ENCODE measurements around the gene UBTD2.

The UBTD2 gene

DNA sequence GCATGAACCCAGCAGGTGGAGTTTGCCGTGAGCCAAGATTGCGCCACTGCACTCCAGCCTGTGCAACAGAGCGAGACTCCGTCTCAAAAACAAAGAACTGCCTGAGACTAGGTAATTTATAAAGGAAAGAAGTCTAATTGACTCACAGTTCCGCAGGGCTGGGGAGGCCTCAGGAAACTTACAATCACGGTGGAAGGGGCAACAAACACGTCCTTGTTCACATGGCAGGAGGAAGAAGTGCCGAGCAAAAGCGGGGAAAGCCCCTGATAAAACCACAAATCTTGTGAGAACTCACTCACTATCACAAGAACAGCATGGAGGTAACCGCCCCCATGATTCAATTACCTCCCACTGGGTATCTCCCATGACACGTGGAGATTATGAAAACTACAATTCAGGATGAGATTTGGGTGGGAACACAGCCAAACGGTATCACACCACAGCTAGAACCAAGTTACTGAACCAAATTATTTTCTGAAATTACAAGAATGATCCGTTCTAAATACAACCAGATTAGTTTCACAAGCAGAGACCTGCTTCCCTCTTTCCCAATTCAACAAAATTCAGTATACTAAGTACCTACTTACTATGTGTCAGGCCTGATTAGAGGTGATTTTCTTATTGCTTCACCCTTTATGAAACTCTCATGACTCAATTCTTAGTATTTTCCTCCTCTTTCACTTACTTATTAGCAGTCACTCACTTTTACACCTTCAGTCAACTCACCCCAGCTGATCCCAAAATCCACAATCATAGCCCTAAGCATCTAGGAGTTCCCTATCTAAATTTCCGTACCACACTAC, 8.4 kb downstream of the UBTD2 start:
- Histone ChIP-seq H3K36me3 (ENCODE audit: insufficient read depth, low read depth, low read length) (peaks cover 18% of the 10 kb centered on the region; the same call in 1 of the 2 replicates), H3K9ac (ENCODE audit: low read depth, low read length) (no peak overlapping the region), H3K27ac (ENCODE audit: low read length) (no peak overlapping the region), H3K4me1 (ENCODE audit: insufficient read depth, low read length) (peaks cover 13% of the 10 kb centered on the region), H3K9me3 (ENCODE audit: insufficient read depth, low read depth, low read length) (no peaks in the 10 kb centered on the region), H3K27me3 (ENCODE audit: insufficient read depth, low read length) (no peaks in the 10 kb centered on the region), H3K4me3 (ENCODE audit: low read length) (no peak overlapping the region)

- no peak overlapping the region for H3K27ac ChIP-seq (ENCODE audit: low read length)
- H3K4me1 ChIP-seq (ENCODE audit: insufficient read depth, low read length): peaks cover 17% of the 10 kb centered on the region; the same call in 1 of the 2 replicates
- no peak overlapping the region for H3K4me3 ChIP-seq (ENCODE audit: low read length)
- H3K9ac ChIP-seq (ENCODE audit: low read depth, low read length): no peak overlapping the region
- H3K27me3 ChIP-seq (ENCODE audit: insufficient read depth, low read length): no peaks in the 10 kb centered on the region
- H3K36me3 ChIP-seq (ENCODE audit: insufficient read depth, low read depth, low read length): peaks cover 12% of the 10 kb centered on the region; the same call in 1 of the 2 replicates
- H3K9me3 ChIP-seq (ENCODE audit: insufficient read depth, low read depth, low read length): no peaks in the 10 kb centered on the region
Measured at GRCh38 chr5:172267943-172268342, 15.6 kb downstream of the UBTD2 start.

- Histone ChIP-seq H3K9me3 (ENCODE audit: insufficient read depth, low read depth, low read length) (no peaks in the 10 kb centered on the region), H3K9ac (ENCODE audit: low read depth, low read length) (no peak overlapping the region), H3K4me3 (ENCODE audit: low read length) (no peak overlapping the region), H3K4me1 (ENCODE audit: insufficient read depth, low read length) (peaks cover 10% of the 10 kb centered on the region; the same call in 1 of the 2 replicates), H3K27me3 (ENCODE audit: insufficient read depth, low read length) (no peaks in the 10 kb centered on the region), H3K36me3 (ENCODE audit: insufficient read depth, low read depth, low read length) (peaks cover 7% of the 10 kb centered on the region; the same call in 1 of the 2 replicates), H3K27ac (ENCODE audit: low read length) (no peak overlapping the region)
Measured at GRCh38 chr5:172266676-172267092, 16.9 kb downstream of the UBTD2 start.

GRCh38 chr5:172266071-172266675, 17.4 kb downstream of the UBTD2 start:
- no peaks in the 10 kb centered on the region for H3K9me3 ChIP-seq (ENCODE audit: insufficient read depth, low read depth, low read length)
- peaks cover 7% of the 10 kb centered on the region; the same call in 1 of the 2 replicates for H3K36me3 ChIP-seq (ENCODE audit: insufficient read depth, low read depth, low read length)

GRCh38 chr5:172264815-172265395, 18.7 kb downstream of the UBTD2 start:
- Histone ChIP-seq H3K9ac (ENCODE audit: low read depth, low read length) (no peak overlapping the region), H3K9me3 (ENCODE audit: insufficient read depth, low read depth, low read length) (no peaks in the 10 kb centered on the region), H3K36me3 (ENCODE audit: insufficient read depth, low read depth, low read length) (peaks cover 7% of the 10 kb centered on the region; the same call in 1 of the 2 replicates), H3K4me3 (ENCODE audit: low read length) (no peak overlapping the region), H3K4me1 (ENCODE audit: insufficient read depth, low read length) (peaks cover 7% of the 10 kb centered on the region; the same call in 1 of the 2 replicates), H3K27ac (ENCODE audit: low read length) (no peak overlapping the region), H3K27me3 (ENCODE audit: insufficient read depth, low read length) (no peaks in the 10 kb centered on the region)

More at GRCh38 chr5:172266071-172266675, 17.4 kb downstream of the UBTD2 start:
- Histone ChIP-seq H3K9ac (ENCODE audit: low read depth, low read length) (no peak overlapping the region), H3K27ac (ENCODE audit: low read length) (no peak overlapping the region), H3K4me1 (ENCODE audit: insufficient read depth, low read length) (peaks cover 7% of the 10 kb centered on the region; the same call in 1 of the 2 replicates), H3K27me3 (ENCODE audit: insufficient read depth, low read length) (no peaks in the 10 kb centered on the region), H3K4me3 (ENCODE audit: low read length) (no peak overlapping the region)

DNA sequence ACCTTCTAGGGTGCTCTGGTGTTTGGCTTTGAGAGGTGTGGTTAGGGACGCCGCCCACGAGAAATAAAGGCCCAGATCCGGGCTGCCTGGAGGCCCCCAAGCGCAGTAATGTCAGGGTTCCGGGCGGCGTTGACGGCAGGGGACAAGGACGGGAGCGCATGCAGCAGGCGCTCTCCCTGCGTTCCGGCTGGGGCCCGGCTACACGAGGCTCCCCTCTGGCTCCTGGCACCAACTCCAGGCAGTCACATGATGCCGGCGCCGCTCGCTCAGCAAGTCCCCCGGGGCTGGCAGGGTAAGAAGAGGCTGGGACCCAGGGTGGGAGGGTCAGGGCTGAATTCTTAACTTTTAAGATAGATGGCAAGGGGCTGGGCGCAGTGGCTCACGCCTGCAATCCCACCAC, 28.1 kb downstream of the UBTD2 start:
- Histone ChIP-seq H3K36me3 (ENCODE audit: insufficient read depth, low read depth, low read length) (peaks cover 33% of the 10 kb centered on the region), H3K9me3 (ENCODE audit: insufficient read depth, low read depth, low read length) (no peaks in the 10 kb centered on the region)

DNA sequence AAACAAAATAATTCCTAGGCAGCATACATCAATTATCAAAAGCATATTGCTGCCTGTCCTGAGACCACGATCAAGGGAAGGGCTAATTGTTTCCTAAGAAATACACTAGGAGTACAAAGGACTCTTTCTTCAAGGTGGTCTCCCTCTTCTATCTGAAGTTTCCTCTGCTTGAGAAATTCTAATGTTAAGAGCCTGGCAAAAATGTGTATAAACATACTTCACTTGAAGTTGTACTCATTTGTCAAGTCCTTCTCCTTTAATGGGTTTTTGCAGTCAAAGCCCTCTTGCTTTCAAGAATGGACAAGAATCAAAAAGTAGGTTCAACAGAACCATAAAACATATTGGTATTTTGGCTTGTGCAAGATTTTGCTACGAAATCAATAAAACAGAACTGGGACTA, 31.1 kb downstream of the UBTD2 start:
- Histone ChIP-seq H3K9me3 (ENCODE audit: insufficient read depth, low read depth, low read length) (no peaks in the 10 kb centered on the region), H3K9ac (ENCODE audit: low read depth, low read length) (no peak overlapping the region), H3K36me3 (ENCODE audit: insufficient read depth, low read depth, low read length) (peaks cover 24% of the 10 kb centered on the region), H3K27me3 (ENCODE audit: insufficient read depth, low read length) (no peaks in the 10 kb centered on the region), H3K4me1 (ENCODE audit: insufficient read depth, low read length) (no peaks in the 10 kb centered on the region), H3K4me3 (ENCODE audit: low read length) (no peak overlapping the region), H3K27ac (ENCODE audit: low read length) (no peak overlapping the region)

More for the DNA sequence above, 28.1 kb downstream of the UBTD2 start:
- Histone ChIP-seq H3K9ac (ENCODE audit: low read depth, low read length) (no peak overlapping the region), H3K27ac (ENCODE audit: low read length) (no peak overlapping the region), H3K4me1 (ENCODE audit: insufficient read depth, low read length) (no peaks in the 10 kb centered on the region), H3K4me3 (ENCODE audit: low read length) (no peak overlapping the region), H3K27me3 (ENCODE audit: insufficient read depth, low read length) (no peaks in the 10 kb centered on the region)

DNA sequence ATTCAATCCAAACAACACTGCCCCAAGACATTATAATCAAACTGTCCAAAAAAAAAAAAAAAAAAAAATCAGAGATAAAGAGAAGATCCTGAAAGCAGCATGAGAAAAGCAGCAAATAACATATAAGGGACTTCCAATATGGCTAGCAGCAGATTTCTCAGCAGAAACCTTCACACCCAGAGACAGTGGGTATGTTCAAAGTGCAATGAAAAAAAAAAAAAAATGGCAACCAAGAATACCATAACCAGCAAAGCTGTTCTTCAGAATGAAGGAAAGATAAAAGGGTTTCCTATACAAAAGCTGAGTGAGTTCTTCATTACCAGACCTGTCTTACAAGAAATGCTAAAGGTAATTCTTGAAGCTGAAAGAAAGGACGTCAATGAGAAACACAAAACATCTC, 32.1 kb downstream of the UBTD2 start:
- Histone ChIP-seq H3K9me3 (ENCODE audit: insufficient read depth, low read depth, low read length) (no peaks in the 10 kb centered on the region), H3K9ac (ENCODE audit: low read depth, low read length) (no peak overlapping the region), H3K4me1 (ENCODE audit: insufficient read depth, low read length) (no peaks in the 10 kb centered on the region), H3K36me3 (ENCODE audit: insufficient read depth, low read depth, low read length) (peaks cover 18% of the 10 kb centered on the region), H3K4me3 (ENCODE audit: low read length) (no peak overlapping the region), H3K27ac (ENCODE audit: low read length) (no peak overlapping the region), H3K27me3 (ENCODE audit: insufficient read depth, low read length) (no peaks in the 10 kb centered on the region)

- H3K36me3 ChIP-seq (ENCODE audit: insufficient read depth, low read depth, low read length): peaks cover 6% of the 10 kb centered on the region
- no peak overlapping the region for H3K4me3 ChIP-seq (ENCODE audit: low read length)
- H3K27me3 ChIP-seq (ENCODE audit: insufficient read depth, low read length): no peaks in the 10 kb centered on the region
- no peaks in the 10 kb centered on the region for H3K9me3 ChIP-seq (ENCODE audit: insufficient read depth, low read depth, low read length)
- H3K27ac ChIP-seq (ENCODE audit: low read length): no peak overlapping the region
- H3K9ac ChIP-seq (ENCODE audit: low read depth, low read length): no peak overlapping the region
- no peaks in the 10 kb centered on the region for H3K4me1 ChIP-seq (ENCODE audit: insufficient read depth, low read length)
Measured at GRCh38 chr5:172248637-172249036, 34.9 kb downstream of the UBTD2 start.

DNA sequence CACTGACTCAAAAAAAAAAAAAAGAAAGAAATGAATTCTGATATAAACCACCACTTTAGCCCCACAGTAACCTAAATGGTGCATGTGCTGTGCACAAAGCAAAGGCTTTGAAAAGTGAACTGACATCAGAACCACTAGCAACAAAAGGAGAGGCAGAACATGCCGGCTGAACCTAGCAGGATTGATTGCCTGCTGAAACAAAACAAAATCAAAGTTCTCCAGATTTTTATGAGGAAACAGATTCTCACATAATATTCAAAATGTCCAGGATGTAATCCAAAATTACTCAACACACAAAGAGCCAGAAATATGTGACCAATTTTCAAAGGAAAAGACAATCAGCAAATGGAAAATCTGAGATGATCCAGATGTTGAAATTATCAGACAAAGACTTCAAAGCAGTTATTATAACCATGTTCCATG, 37.9 kb downstream of the UBTD2 start:
- Histone ChIP-seq H3K9me3 (ENCODE audit: insufficient read depth, low read depth, low read length) (no peaks in the 10 kb centered on the region), H3K9ac (ENCODE audit: low read depth, low read length) (no peak overlapping the region), H3K4me1 (ENCODE audit: insufficient read depth, low read length) (no peaks in the 10 kb centered on the region), H3K4me3 (ENCODE audit: low read length) (no peak overlapping the region), H3K36me3 (ENCODE audit: insufficient read depth, low read depth, low read length) (no peaks in the 10 kb centered on the region; the same call in 1 of the 2 replicates), H3K27ac (ENCODE audit: low read length) (no peak overlapping the region), H3K27me3 (ENCODE audit: insufficient read depth, low read length) (no peaks in the 10 kb centered on the region)

- H3K9me3 ChIP-seq (ENCODE audit: insufficient read depth, low read depth, low read length): no peaks in the 10 kb centered on the region
- H3K9ac ChIP-seq (ENCODE audit: low read depth, low read length): no peak overlapping the region
- H3K27ac ChIP-seq (ENCODE audit: low read length): no peak overlapping the region
- no peaks in the 10 kb centered on the region for H3K27me3 ChIP-seq (ENCODE audit: insufficient read depth, low read length)
- H3K4me1 ChIP-seq (ENCODE audit: insufficient read depth, low read length): no peaks in the 10 kb centered on the region
- H3K36me3 ChIP-seq (ENCODE audit: insufficient read depth, low read depth, low read length): no peaks in the 10 kb centered on the region
- no peak overlapping the region for H3K4me3 ChIP-seq (ENCODE audit: low read length)
Measured at GRCh38 chr5:172245046-172245445, 38.5 kb downstream of the UBTD2 start.

Data from iPS-20b (cell line).